ENCODE measurements around the gene CD109. TPM values are rescaled to one million over a fixed set of nuclear protein-coding genes. Genes with fewer than 3 reads are reported as not detected.

The CD109 gene
- total RNA-seq, 1 donor from 2014 or later: 1.2 TPM

DNA sequence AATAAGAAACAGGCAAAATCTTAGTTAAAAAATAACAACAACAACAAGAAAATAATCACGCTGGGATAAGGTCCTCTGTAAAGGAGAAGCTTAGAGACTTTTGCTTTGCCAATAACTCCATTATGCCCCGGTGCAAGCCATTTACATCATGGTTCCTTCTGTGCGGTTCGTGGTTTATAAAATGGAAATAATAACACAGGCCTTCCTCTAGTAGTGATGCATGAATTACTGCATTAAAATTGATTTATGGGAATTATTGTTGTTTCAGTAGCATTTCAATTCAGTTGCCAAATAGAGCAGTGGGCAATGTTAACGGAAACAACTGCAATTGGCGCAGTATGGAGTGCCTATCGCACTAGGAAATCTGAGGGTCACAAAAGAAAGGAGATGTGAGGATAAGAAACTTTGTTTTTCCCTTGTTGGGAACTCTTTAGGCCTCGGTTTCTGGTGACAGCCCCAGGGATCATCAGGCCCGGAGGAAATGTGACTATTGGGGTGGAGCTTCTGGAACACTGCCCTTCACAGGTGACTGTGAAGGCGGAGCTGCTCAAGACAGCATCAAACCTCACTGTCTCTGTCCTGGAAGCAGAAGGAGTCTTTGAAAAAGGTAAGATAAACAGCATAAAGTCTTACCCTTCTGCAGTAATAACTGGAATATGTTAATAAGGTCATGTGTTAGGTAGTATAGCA lies 1.1 kb downstream of the CD109 start:
- Mint-ChIP-seq H3K27ac (no peak overlapping the region), H3K36me3 (no peaks in the 10 kb centered on the region), H3K27me3 (ENCODE audit: insufficient read depth, low read depth) (peaks cover 9% of the 10 kb centered on the region), H3K9me3 (peaks cover 5% of the 10 kb centered on the region), H3K4me1 (peaks cover 10% of the 10 kb centered on the region), H3K4me3 (no peak overlapping the region)
- H3K4me3 ChIP-seq: no peak overlapping the region
- no peaks in the 10 kb centered on the region for H3K79me2 ChIP-seq (ENCODE audit: low read depth)
- no peak for DNase-seq (ENCODE audit: low spot score)
- no peaks in the 10 kb centered on the region for H4K20me1 ChIP-seq (ENCODE audit: low read depth)
- TF ChIP-seq, protein P1, sequence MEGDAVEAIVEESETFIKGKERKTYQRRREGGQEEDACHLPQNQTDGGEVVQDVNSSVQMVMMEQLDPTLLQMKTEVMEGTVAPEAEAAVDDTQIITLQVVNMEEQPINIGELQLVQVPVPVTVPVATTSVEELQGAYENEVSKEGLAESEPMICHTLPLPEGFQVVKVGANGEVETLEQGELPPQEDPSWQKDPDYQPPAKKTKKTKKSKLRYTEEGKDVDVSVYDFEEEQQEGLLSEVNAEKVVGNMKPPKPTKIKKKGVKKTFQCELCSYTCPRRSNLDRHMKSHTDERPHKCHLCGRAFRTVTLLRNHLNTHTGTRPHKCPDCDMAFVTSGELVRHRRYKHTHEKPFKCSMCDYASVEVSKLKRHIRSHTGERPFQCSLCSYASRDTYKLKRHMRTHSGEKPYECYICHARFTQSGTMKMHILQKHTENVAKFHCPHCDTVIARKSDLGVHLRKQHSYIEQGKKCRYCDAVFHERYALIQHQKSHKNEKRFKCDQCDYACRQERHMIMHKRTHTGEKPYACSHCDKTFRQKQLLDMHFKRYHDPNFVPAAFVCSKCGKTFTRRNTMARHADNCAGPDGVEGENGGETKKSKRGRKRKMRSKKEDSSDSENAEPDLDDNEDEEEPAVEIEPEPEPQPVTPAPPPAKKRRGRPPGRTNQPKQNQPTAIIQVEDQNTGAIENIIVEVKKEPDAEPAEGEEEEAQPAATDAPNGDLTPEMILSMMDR (IDR thresholded peaks at IDR 0.05): no peak
- TF ChIP-seq EZH2 (IDR thresholded peaks at IDR 0.05) (no peak), EZH2phosphoT487 (IDR thresholded peaks at IDR 0.05) (no peak)
- H3K27me3 ChIP-seq: peaks cover 29% of the 10 kb centered on the region
- H3K36me3 ChIP-seq: no peaks in the 10 kb centered on the region
- no peak overlapping the region for H3K27ac ChIP-seq
- H3K9ac ChIP-seq: no peak overlapping the region
- no peaks in the 10 kb centered on the region for H3K4me1 ChIP-seq
- no peak overlapping the region for H2AFZ ChIP-seq (replicated peaks)
- no peak overlapping the region for H3K4me2 ChIP-seq
- H3F3A ChIP-seq (ENCODE audit: low read depth): no peaks in the 10 kb centered on the region
- no peaks in the 10 kb centered on the region for H3K9me3 ChIP-seq (ENCODE audit: low read depth)

GRCh38 chr6:73699676-73700459 lies 3.9 kb downstream of the CD109 start:
- Histone ChIP-seq H3K9ac (no peak overlapping the region), H3K27me3 (peaks cover 20% of the 10 kb centered on the region), H3K4me1 (no peaks in the 10 kb centered on the region), H2AFZ (replicated peaks) (no peak overlapping the region), H3F3A (ENCODE audit: low read depth) (no peaks in the 10 kb centered on the region), H3K36me3 (no peaks in the 10 kb centered on the region), H3K4me3 (no peak overlapping the region), H3K27ac (no peak overlapping the region), H3K79me2 (ENCODE audit: low read depth) (no peaks in the 10 kb centered on the region), H3K4me2 (no peak overlapping the region), H3K9me3 (ENCODE audit: low read depth) (no peaks in the 10 kb centered on the region), H4K20me1 (ENCODE audit: low read depth) (no peaks in the 10 kb centered on the region)
- H3K27me3 Mint-ChIP-seq (ENCODE audit: insufficient read depth, low read depth): peaks cover 5% of the 10 kb centered on the region
- no peak overlapping the region for H3K27ac Mint-ChIP-seq
- H3K4me1 Mint-ChIP-seq: peaks cover 10% of the 10 kb centered on the region
- TF ChIP-seq, protein P1 (IDR thresholded peaks at IDR 0.05): no peak
- TF ChIP-seq EZH2 (IDR thresholded peaks at IDR 0.05): no peak
- no peak for TF ChIP-seq EZH2phosphoT487 (IDR thresholded peaks at IDR 0.05)
- H3K9me3 Mint-ChIP-seq: no peaks in the 10 kb centered on the region
- H3K4me3 Mint-ChIP-seq: no peak overlapping the region
- DNase-seq (ENCODE audit: low spot score): no peak
- H3K36me3 Mint-ChIP-seq: no peaks in the 10 kb centered on the region

GRCh38 chr6:73702444-73702843 lies 6.4 kb downstream of the CD109 start:
- Histone ChIP-seq H3K27ac (no peak overlapping the region), H2AFZ (replicated peaks) (no peak overlapping the region), H3K4me1 (no peaks in the 10 kb centered on the region), H4K20me1 (ENCODE audit: low read depth) (no peaks in the 10 kb centered on the region), H3K9me3 (ENCODE audit: low read depth) (no peaks in the 10 kb centered on the region), H3K4me2 (no peak overlapping the region), H3K9ac (no peak overlapping the region), H3F3A (ENCODE audit: low read depth) (no peaks in the 10 kb centered on the region), H3K4me3 (no peak overlapping the region), H3K36me3 (no peaks in the 10 kb centered on the region), H3K79me2 (ENCODE audit: low read depth) (no peaks in the 10 kb centered on the region), H3K27me3 (no peaks in the 10 kb centered on the region)
- Mint-ChIP-seq H3K36me3 (no peaks in the 10 kb centered on the region), H3K27ac (no peak overlapping the region), H3K27me3 (ENCODE audit: insufficient read depth, low read depth) (no peaks in the 10 kb centered on the region), H3K4me1 (no peaks in the 10 kb centered on the region), H3K9me3 (no peaks in the 10 kb centered on the region), H3K4me3 (no peak overlapping the region)
- no peak for TF ChIP-seq EZH2phosphoT487 (IDR thresholded peaks at IDR 0.05)
- TF ChIP-seq EZH2 (IDR thresholded peaks at IDR 0.05): no peak
- TF ChIP-seq, protein P1 (IDR thresholded peaks at IDR 0.05): no peak
- no peak for DNase-seq (ENCODE audit: low spot score)
